Measurements from ENCODE around the gene PRRT3.

DNA sequence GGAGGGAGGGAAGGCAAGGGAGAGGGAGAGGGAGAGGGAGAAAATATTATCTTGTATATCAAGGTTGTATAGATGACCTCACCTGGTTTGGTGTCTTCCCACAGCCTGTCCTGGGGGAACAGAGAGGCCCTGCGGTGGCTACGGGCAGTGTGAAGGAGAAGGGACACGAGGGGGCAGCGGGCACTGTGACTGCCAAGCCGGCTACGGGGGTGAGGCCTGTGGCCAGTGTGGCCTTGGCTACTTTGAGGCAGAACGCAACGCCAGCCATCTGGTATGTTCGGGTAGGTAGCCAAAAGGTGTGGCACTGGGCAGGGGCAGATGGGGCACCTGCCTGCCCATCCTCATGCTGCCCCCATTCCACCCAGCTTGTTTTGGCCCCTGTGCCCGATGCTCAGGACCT lies 11.5 kb downstream of the PRRT3 start:
- TF ChIP-seq, protein P1, sequence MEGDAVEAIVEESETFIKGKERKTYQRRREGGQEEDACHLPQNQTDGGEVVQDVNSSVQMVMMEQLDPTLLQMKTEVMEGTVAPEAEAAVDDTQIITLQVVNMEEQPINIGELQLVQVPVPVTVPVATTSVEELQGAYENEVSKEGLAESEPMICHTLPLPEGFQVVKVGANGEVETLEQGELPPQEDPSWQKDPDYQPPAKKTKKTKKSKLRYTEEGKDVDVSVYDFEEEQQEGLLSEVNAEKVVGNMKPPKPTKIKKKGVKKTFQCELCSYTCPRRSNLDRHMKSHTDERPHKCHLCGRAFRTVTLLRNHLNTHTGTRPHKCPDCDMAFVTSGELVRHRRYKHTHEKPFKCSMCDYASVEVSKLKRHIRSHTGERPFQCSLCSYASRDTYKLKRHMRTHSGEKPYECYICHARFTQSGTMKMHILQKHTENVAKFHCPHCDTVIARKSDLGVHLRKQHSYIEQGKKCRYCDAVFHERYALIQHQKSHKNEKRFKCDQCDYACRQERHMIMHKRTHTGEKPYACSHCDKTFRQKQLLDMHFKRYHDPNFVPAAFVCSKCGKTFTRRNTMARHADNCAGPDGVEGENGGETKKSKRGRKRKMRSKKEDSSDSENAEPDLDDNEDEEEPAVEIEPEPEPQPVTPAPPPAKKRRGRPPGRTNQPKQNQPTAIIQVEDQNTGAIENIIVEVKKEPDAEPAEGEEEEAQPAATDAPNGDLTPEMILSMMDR (IDR thresholded peaks at IDR 0.05), result no peak
- TF ChIP-seq POLR2A (IDR thresholded peaks at IDR 0.05) (no peak), EP300 (IDR thresholded peaks at IDR 0.05) (no peak)
